DOHH2 (cell line): ENCODE results near the gene CARD11.

Experiments
- H3F3A ChIP-seq: fragments of 200-600 bp; sonication (generic), shearing (Covaris generic); 2 replicates; pipeline ENCODE4 v1.6.0; 2016; ENCODE audit warnings: antibody characterized with exemption, mild to moderate bottlenecking; ENCODE audit not compliant: control insufficient read depth, insufficient read depth
- H3K27ac ChIP-seq: fragments of 200-600 bp; sonication (generic); 2 replicates; pipeline ENCODE4 v1.5.1; 2014; ENCODE audit warnings: low read depth, mild to moderate bottlenecking, low read length, moderate library complexity
- H3K27me3 ChIP-seq: fragments of 200-600 bp; sonication (generic); 2 replicates; pipeline ENCODE4 v1.6.1; 2014; ENCODE audit warnings: mild to moderate bottlenecking, low read length, mixed read lengths; ENCODE audit not compliant: control insufficient read depth
- H3K36me3 ChIP-seq: fragments of 200-600 bp; sonication (generic); 2 replicates; pipeline ENCODE4 v1.6.1; 2014; ENCODE audit warnings: mild to moderate bottlenecking, low read length, moderate library complexity, mixed read lengths; ENCODE audit not compliant: control insufficient read depth
- H3K4me1 ChIP-seq: fragments of 200-600 bp; sonication (generic); 2 replicates; pipeline ENCODE4 v1.6.1; 2014; ENCODE audit warnings: mild to moderate bottlenecking, low read length, mixed read lengths; ENCODE audit not compliant: control insufficient read depth
- H3K4me2 ChIP-seq: fragments of 200-600 bp; sonication (generic); 2 replicates; pipeline ENCODE4 v1.6.0; 2014; ENCODE audit warnings: mild to moderate bottlenecking, low read length, moderate library complexity
- H3K4me3 ChIP-seq: fragments of 200-600 bp; sonication (generic); 2 replicates; pipeline ENCODE4 v1.5.1; 2014; ENCODE audit warnings: mild to moderate bottlenecking, low read length, mixed read lengths
- H3K79me2 ChIP-seq: fragments of 200-600 bp; sonication (generic); 2 replicates; pipeline ENCODE4 v1.6.1; 2014; ENCODE audit warnings: mild to moderate bottlenecking, low read length, mixed read lengths; ENCODE audit not compliant: control insufficient read depth
- H3K9me2 ChIP-seq: fragments of 200-600 bp; sonication (generic); replicated peaks from 2 replicates; pipeline ENCODE4 v1.6.1; 2014; ENCODE audit warnings: mild to moderate bottlenecking, low read length, mixed read lengths; ENCODE audit not compliant: control insufficient read depth
- H3K9me3 ChIP-seq: fragments of 200-600 bp; sonication (generic); 2 replicates; pipeline ENCODE4 v1.6.1; 2014; ENCODE audit warnings: antibody characterized with exemption, low read length, mixed read lengths; ENCODE audit not compliant: control insufficient read depth, insufficient read depth
- H4K20me1 ChIP-seq: fragments of 200-600 bp; sonication (generic); 2 replicates; pipeline ENCODE4 v1.6.0; 2014; ENCODE audit warnings: low read depth, mild to moderate bottlenecking, antibody characterized with exemption, low read length, moderate library complexity; ENCODE audit not compliant: control insufficient read depth, insufficient read depth
- CTCF ChIP-seq: fragments of 200-600 bp; sonication (generic); IDR thresholded peaks from one replicate; pipeline ENCODE4 v1.5.1; 2014; ENCODE audit warnings: antibody characterized with exemption, mild to moderate bottlenecking, low read depth, low read length; ENCODE audit not compliant: poor library complexity, severe bottlenecking
- EZH2phosphoT487 ChIP-seq: fragments of 200-600 bp; sonication (generic); IDR thresholded peaks from 2 replicates; pipeline ENCODE4 v1.6.1; 2017; ENCODE audit warnings: borderline replicate concordance, mild to moderate bottlenecking, antibody characterized with exemption, low read length, moderate library complexity, mixed read lengths

The CARD11 gene

GRCh38 chr7:2956526-2957368 is 86.9 kb downstream of the CARD11 start:
- H3K4me2 ChIP-seq, result no peak overlapping the region

GRCh38 chr7:2956076-2956475 is 87.6 kb downstream of the CARD11 start:
- 0 out of 2 replicates have a peak, but pooled peaks cover 4% of the 10 kb centered on the region for H4K20me1 ChIP-seq
- H3K79me2 ChIP-seq, result no peaks in the 10 kb centered on the region; the same call in 1 of the 2 replicates
- H3F3A ChIP-seq, result no peaks in the 10 kb centered on the region
- TF ChIP-seq EZH2phosphoT487 (no peak), CTCF (no peak)
- H3K4me1 ChIP-seq, result peaks cover 1% of the 10 kb centered on the region
- H3K4me2 ChIP-seq, result no peak overlapping the region
- H3K9me2 ChIP-seq, result no peaks in the 10 kb centered on the region
- H3K36me3 ChIP-seq, result peaks cover 76% of the 10 kb centered on the region
- no peak overlapping the region for H3K4me3 ChIP-seq
- H3K27ac ChIP-seq, result no peak overlapping the region
- no peaks in the 10 kb centered on the region for H3K27me3 ChIP-seq
- no peaks in the 10 kb centered on the region for H3K9me3 ChIP-seq

More at GRCh38 chr7:2956526-2957368, 86.9 kb downstream of the CARD11 start:
- Histone ChIP-seq H3K79me2 (no peaks in the 10 kb centered on the region; the same call in 1 of the 2 replicates), H3K9me3 (no peaks in the 10 kb centered on the region), H3K9me2 (no peaks in the 10 kb centered on the region), H3K27ac (no peak overlapping the region), H3K4me3 (no peak overlapping the region), H4K20me1 (0 out of 2 replicates have a peak, but pooled peaks cover 4% of the 10 kb centered on the region), H3K36me3 (peaks cover 72% of the 10 kb centered on the region), H3K4me1 (no peaks in the 10 kb centered on the region), H3K27me3 (no peaks in the 10 kb centered on the region), H3F3A (no peaks in the 10 kb centered on the region)
- TF ChIP-seq EZH2phosphoT487 (no peak), CTCF (no peak)

GRCh38 chr7:2955269-2955668 is 88.4 kb downstream of the CARD11 start:
- Histone ChIP-seq H3K4me1 (peaks cover 8% of the 10 kb centered on the region), H3K4me3 (no peak overlapping the region), H3K27ac (no peak overlapping the region), H3K4me2 (no peak overlapping the region), H3K9me2 (no peaks in the 10 kb centered on the region), H3K9me3 (no peaks in the 10 kb centered on the region), H3F3A (0 out of 2 replicates have a peak, but pooled peaks cover 2% of the 10 kb centered on the region), H4K20me1 (0 out of 2 replicates have a peak, but pooled peaks cover 4% of the 10 kb centered on the region), H3K79me2 (no peaks in the 10 kb centered on the region), H3K27me3 (no peaks in the 10 kb centered on the region), H3K36me3 (peaks cover 84% of the 10 kb centered on the region)
- no peak for TF ChIP-seq CTCF
